ENCODE measurements around the gene KMT2C.
"Not testable (repeated sequence)": the region's sequence is repeated elsewhere in the genome, so short reads cannot be mapped to it uniquely, and the experiment has no call there.

Gene KMT2C

GRCh38 chr7:152313831-152314604 lies 121.8 kb downstream of the KMT2C start:
- DNase-seq (ENCODE audit: low read depth), result peak; percentile 7
- TF ChIP-seq CTCF (IDR thresholded peaks at IDR 0.05; ENCODE audit: insufficient read depth, low read depth, low read length, missing control alignments), result no peak
- H3K4me3 ChIP-seq (ENCODE audit: low read depth, low read length), result no peak overlapping the region

GRCh38 chr7:152313217-152313616 lies 122.6 kb downstream of the KMT2C start:
- no peak overlapping the region for H3K4me3 ChIP-seq (ENCODE audit: low read depth, low read length)
- DNase-seq (ENCODE audit: low read depth), result no peak
- TF ChIP-seq CTCF (IDR thresholded peaks at IDR 0.05; ENCODE audit: insufficient read depth, low read depth, low read length, missing control alignments), result no peak

- no peak for DNase-seq (ENCODE audit: low read depth)
- no peak for TF ChIP-seq CTCF (IDR thresholded peaks at IDR 0.05; ENCODE audit: insufficient read depth, low read depth, low read length, missing control alignments)
- no peak overlapping the region for H3K4me3 ChIP-seq (ENCODE audit: low read depth, low read length)
Observed at GRCh38 chr7:152312316-152312715, 123.5 kb downstream of the KMT2C start.

- no peak for TF ChIP-seq CTCF (IDR thresholded peaks at IDR 0.05; ENCODE audit: insufficient read depth, low read depth, low read length, missing control alignments)
- no peak overlapping the region for H3K4me3 ChIP-seq (ENCODE audit: low read depth, low read length)
- no peak for DNase-seq (ENCODE audit: low read depth)
Observed at GRCh38 chr7:152307902-152308301, 127.9 kb downstream of the KMT2C start.

GRCh38 chr7:152299542-152300143 lies 136.2 kb downstream of the KMT2C start:
- DNase-seq (ENCODE audit: low read depth); H3K4me3 ChIP-seq (ENCODE audit: low read depth, low read length): not testable (repeated sequence)

- TF ChIP-seq CTCF (IDR thresholded peaks at IDR 0.05; ENCODE audit: insufficient read depth, low read depth, low read length, missing control alignments), result no peak
- DNase-seq (ENCODE audit: low read depth), result no peak
Observed at GRCh38 chr7:152292897-152293296, 142.9 kb downstream of the KMT2C start.

GRCh38 chr7:152286972-152287371 lies 148.8 kb downstream of the KMT2C start:
- DNase-seq (ENCODE audit: low read depth); H3K4me3 ChIP-seq (ENCODE audit: low read depth, low read length): not testable (repeated sequence)

More at GRCh38 chr7:152292897-152293296, 142.9 kb downstream of the KMT2C start:
- no peak overlapping the region for H3K4me3 ChIP-seq (ENCODE audit: low read depth, low read length)

- DNase-seq (ENCODE audit: low read depth), result not testable (repeated sequence)
Observed at GRCh38 chr7:152286219-152286618, 149.6 kb downstream of the KMT2C start.

GRCh38 chr7:152284998-152285397 lies 150.8 kb downstream of the KMT2C start:
- DNase-seq (ENCODE audit: low read depth); H3K4me3 ChIP-seq (ENCODE audit: low read depth, low read length): not testable (repeated sequence)

More at GRCh38 chr7:152286219-152286618, 149.6 kb downstream of the KMT2C start:
- not testable (repeated sequence) for H3K4me3 ChIP-seq (ENCODE audit: low read depth, low read length)

GRCh38 chr7:152277687-152278086 lies 158.1 kb downstream of the KMT2C start:
- DNase-seq (ENCODE audit: low read depth); H3K4me3 ChIP-seq (ENCODE audit: low read depth, low read length): not testable (repeated sequence)

GRCh38 chr7:152270427-152270826 lies 165.4 kb downstream of the KMT2C start:
- not testable (repeated sequence) for DNase-seq (ENCODE audit: low read depth); H3K4me3 ChIP-seq (ENCODE audit: low read depth, low read length)

GRCh38 chr7:152266859-152267258 lies 168.9 kb downstream of the KMT2C start:
- DNase-seq (ENCODE audit: low read depth), result not testable (repeated sequence)

GRCh38 chr7:152264915-152265314 lies 170.9 kb downstream of the KMT2C start:
- DNase-seq (ENCODE audit: low read depth); H3K4me3 ChIP-seq (ENCODE audit: low read depth, low read length): not testable (repeated sequence)

More at GRCh38 chr7:152266859-152267258, 168.9 kb downstream of the KMT2C start:
- H3K4me3 ChIP-seq (ENCODE audit: low read depth, low read length), result not testable (repeated sequence)

All from GM12865 (cell line).